Endothelial cell of hepatic sinusoid (primary cell): ENCODE results near the gene MAP3K14.

Source experiments
- in situ Hi-C: cut with HindIII; loops from 2 replicates; pipeline ENCODE4 v1.10.0; 2017; ENCODE audit warnings: low sequenced_read_pairs

The MAP3K14 gene

DNA sequence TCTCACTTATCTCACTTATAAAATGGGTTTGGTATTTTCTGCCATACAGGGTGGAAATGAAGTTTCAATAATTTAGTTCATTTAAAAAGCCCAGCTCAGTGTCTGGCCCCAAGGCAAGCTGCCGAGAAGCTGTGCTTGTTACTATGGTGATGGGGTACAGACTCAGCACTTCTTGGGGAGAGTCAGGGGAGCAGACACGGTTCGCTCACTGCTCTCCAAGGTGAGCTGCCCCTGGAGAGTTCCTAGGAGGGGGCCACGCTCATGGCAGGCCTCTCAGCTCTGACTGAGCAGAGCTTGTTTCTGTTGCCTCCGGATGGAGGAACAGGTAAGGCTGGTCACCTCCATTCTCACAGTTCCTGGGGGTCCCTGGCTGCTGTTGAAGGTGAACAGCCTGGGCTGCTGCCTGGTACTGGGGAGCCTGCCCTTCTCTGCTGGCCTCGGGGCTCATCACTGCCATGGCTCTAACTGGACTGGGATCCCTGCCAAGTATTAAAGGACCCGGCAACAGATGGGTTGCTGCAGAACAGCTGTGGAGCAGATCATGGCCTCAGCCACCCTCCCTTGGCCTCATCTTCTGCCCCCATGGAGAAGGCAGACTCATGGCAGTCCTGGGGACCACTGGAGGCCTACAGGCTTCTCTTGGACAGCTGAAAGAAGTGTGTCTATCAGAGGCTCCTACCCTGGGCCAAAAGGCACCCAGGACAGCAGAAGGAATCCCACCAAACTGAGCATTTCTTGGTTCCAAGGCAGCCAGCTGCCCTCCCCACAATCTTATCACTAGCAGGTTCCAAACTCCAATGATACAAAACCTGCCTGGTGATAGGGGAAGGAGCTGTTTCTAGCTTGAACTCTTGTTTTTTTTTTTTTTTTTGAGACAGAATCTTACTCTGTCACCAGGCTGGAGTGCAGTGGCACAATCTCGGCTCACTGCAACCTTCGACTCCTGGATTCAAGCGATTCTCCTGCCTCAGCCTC is 29.0 kb downstream of the MAP3K14 start:
- in situ Hi-C loops: no loop called here

DNA sequence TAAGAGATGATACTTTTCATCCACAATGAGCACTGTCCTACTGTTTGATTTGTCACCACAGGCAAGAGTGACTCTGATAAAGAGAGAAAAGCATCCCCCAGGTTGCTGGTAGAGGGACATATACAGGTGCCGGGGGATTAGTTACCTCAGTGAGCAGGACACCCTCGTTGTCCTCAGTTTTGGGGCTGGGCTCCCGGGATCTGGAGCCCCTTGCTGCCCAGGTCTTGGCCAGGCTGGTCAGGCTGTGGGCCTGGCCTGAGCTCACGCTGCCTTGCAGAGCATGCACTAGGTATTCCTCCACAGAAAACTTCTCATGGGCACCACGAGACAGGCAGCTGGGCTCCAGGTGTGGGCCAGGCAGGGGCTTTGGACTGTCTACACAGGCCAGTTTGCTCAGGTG is 30.5 kb downstream of the MAP3K14 start:
- in situ Hi-C loops: no loop called here

DNA sequence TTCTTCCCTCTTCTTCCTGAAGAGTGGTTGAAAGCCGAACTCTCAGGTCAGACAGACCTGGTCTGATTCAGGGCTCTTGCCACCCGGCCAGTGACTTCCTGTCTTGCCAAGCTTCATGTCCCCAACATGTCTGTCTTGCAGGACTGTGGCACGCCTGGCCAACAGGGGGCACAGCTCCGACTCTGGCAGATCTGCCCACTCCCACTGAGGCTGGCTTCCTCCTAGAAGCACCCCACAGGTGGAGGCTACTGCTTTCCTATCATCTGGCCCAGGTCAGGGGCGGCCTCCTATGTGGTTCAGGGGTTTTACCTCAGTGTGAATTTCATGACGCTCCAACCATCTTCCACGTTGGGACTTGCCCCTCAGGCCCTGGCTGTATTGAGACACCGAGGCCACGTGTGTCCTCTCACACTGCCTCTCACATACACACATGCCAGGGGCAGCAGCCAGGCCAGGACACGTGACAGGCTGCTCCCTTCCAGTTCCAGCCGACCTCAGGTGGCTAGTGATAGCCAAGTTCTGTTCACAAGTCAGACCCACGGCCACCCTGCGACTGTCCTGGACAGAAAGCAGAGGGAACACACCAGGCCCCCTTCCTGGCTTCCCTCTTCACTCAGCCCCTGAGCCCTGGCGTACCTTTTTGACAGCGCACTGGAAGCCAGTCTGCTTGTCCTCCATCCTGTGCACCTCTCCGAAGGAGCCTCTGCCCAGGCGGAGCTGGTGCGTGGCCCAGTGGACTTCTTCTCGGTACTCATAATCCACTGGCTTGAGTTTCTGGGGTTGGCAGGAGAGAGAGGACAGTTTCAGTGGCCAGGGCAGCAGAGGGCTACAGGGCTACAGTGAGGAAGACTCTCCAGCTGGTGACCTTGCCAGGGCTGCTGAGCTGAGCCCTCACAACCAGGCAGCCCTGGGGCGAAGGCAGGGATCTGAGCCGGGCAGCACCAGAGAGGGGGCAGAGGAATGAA is 32.4 kb downstream of the MAP3K14 start:
- in situ Hi-C loops: no loop called here

DNA sequence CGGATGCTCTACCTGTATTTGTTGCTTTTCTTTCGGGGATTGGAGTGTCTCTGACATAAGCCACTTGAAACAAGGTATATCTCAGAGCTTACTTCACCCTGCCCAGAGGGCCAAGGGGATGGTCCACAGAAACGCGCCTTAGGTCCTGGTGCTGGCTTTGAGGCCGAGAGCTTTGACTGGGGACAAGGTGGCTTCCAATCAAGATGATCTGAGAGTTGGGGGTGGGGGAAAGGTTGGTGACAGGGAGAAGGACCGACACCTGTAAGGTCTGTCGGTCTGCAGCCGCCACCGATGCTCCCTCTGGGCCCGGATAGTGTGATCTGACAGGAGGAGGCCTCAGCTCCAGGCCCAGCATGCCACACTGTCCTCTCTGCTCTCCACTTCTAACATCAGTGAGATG is 33.1 kb downstream of the MAP3K14 start:
- in situ Hi-C loops: no loop called here

DNA sequence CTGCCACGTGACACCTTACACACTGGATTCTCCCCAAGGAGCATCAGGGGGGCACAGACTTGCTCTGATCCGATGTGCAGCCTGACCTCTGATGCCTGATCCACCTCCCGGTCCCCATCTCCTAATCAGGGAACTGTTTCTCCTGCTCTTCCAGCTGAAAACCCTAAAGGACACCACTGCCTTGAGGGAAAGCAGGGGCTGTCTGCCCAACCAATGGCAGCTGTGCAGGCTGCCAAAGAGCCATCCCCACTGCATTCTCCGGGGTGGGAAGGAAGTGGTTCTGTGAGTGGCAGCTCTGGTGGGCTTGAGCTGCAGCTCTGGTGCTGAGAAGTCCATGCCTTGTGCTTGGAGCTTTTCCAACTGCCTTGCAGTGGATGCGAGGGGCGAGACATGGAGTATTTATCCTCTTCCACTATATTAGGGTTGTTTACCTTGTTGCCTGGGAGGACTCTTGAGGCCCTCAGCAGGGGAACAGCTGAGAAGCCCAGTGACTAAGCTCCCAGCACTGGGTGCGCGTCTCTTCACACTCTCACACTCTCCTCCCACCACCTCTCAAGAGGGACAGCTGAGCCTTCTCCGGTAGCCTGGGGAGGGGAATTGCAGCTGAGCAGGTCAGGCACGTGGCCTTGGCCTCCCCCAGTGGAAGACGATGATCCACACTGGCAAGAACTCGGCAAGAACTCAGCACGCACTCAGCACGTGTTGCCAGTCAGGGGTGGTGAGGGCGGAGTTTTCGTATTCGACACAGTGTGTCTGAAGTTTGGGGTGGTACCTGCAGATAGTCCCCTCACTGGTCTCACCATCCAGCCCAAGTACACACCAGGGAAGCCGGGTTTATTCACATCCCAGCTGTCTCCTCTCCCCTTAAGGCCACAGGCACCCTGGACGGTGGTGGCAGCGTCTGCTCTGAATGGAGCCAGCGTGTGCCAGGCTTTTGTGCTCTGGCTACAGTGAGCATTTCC is 33.9 kb downstream of the MAP3K14 start:
- in situ Hi-C loops: no loop called here

DNA sequence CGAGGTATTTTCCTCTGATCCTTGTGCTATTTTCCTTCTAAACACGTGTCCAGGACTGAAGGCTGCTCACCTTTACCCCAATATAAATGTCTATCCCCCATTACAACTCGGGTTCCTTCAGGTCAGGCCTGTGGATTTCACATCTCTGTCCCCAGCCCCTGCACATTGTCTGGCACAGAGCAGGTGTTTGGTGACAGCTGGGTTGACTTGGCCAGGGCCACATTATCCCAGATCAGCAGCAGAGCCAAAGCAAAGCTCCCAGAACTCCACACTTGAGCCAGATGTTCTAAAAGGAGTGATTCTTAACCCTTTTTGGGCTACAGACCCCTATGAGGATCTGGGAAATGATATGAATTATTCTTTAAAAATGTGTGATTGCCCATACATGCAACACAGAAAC is 36.9 kb downstream of the MAP3K14 start:
- in situ Hi-C loops: no loop called here

DNA sequence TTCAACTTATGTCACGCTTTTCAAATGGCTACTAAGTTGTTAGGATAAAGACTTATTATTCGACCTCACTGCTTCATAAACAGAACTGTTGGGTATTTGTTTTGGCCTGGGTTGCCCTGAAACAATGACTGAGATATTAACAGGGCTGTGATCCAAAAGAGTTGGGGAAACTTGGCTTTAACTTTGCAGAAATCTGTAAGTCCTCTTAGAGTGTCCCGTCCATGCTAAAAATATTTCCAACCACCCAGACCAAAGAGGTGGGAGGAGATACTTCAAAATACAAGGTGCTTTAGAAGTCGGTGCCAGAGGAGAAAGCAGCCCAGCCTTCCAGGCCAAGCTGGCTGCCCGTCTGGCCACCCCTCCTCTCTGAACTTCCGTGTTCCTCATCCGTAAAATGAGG is 38.8 kb downstream of the MAP3K14 start:
- in situ Hi-C loops: no loop called here

DNA sequence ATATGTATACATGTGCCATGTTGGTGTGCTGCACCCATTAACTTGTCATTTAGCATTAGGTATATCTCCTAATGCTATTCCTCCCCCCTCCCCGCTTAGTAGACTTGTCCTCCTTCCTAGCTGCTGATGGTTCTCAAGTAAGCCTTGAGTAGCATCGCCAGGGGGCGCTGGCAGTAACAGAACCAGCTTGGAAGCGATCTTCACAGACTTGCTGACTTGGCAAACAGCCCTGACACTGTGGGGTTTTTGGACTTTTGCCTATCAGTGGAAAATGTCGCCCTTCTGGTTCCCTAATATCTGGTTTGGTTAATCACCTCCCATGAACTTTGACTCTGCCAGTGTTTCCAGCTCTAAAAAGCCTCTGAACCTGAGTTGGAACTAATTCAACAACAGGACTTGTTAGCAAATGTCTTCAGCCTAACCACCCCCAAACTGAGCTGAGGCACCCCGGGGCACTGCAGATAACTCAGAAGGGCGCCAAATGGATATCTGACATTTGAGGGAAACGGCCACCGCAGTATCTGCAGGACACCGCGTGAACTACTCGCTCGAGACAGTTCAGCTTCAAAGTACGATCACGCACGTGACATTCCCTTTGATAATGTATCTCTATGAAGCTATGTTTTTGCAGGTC is 39.5 kb downstream of the MAP3K14 start:
- in situ Hi-C loops: no loop called here

DNA sequence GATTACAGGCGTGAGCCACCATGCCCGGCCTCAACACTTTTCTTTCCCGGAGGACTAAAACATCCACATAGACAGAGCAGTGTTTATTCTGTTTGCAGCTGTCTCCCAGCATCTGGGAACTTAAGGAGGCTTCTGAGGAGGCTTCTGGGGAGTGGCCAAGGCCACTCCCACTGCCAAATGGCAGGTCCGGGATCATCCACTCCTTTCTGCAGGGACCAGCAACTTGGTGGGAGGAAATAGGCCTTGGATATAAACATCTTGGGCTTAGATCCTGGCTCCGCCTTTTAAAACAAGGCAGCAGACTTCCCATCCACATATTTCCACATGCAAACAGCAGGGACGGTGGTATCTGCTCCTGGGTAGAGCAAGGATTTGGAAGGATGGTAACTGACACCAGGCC is 40.8 kb downstream of the MAP3K14 start:
- in situ Hi-C loops: no loop called here

DNA sequence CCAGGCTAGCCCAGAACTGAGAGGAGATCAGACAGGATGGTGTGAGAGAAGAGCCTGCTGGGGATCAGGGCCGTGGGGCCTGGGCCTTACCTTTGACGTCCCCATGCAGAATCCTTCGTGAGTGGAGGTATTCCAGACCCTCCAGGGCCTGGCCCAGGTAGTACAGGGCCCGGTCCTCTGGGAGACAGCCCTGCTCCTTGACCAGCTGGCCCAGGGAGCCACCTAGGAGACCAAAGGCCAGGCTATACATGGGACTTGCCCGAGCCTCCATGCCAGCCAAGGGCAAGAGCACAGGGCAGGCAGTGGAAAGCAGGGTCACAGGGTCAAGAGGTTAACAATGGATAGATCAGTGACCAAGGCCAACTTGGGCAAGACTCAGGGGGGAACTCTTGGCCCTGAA is 42.8 kb downstream of the MAP3K14 start:
- in situ Hi-C loops: no loop called here

DNA sequence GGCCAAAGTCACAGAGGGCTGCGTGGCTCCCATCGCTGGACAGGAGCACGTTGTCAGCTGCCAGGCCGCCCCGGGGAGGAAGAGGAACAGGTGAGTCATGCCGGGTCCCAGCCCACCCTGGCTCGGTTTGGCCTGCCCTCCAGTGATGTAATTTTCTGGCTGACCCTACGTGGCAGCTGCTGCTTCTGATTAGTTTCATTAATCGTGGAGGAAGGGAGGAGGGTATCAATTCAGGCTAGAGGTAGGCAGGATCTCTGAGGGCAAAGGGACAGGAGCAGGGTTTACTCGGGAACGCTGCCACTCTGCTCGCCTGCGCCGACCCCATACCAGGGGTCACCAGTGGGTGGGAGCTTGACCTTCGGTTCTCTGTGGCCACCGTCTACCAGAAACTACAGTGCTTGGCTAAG is 43.3 kb downstream of the MAP3K14 start:
- in situ Hi-C loops: no loop called here

DNA sequence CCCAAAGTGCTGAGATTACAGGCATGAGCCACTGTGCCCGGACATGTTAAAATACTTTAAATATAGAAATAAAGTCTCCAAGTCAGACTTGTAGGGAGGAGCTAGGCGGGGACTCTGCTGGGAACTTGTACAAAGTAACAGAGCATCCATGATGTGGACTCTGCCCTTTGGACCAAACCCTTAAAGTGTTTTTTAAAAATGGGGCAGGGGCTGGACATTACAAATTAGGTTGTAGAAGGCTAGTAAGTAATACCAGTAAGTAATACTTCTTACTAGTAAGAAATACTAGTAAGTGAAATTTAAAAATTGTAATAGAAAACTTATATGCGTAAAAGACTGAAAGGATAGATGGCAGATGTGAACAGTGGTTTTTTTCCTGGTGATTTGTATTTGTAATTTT is 45.2 kb downstream of the MAP3K14 start:
- in situ Hi-C loops: no loop called here

DNA sequence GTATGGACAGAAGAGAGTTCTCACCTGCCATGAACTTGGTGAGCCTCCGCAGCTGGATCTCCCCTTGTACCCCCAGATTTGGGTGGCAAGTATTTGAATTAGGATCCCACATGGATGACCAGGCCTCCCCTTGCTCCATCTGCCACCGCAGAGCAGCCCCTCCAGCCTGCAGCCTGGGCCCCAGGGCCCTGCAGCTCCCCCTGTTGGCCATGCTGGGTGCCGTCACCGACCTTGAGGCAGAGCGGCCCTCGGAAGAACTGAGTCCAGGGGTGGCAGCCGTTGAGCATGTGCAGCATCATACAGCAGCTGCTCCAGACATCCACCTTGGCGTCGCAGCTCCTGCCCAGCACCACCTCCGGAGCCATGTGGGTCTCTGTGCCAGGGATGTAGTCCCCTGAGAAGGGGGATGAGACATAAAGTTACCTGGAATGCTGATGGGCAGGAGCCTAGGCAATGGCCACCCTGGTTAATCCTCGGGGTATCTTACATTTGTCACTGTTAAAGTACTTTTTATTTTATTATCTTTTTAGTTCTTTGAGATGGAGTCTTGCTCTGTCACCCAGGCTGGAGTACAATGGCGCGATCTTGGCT is 45.9 kb downstream of the MAP3K14 start:
- in situ Hi-C loops: no loop called here

DNA sequence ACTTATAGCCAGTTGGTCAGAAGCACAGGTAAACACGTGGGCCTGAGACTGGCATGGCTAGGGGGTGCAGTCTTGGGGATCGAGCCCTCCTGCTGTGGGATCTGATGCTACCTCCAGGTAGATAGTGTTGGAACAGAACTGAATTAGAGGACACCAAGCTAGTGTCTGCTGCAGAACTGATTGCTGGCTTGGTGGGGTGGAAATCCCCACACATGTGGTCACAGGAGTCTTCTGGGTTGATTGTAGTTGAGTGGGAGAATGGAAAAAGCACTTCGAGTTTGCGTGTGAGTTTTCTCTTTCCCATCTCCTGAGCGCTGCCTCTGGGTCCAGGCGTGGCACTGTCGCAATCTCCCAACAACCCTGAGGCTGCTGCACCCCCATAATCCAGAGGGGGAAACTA is 46.9 kb downstream of the MAP3K14 start:
- in situ Hi-C loops: loop anchor here (5.0 kb wide), 1 partner anchor 97 kb away; no protein-coding TSS in a partner anchor

DNA sequence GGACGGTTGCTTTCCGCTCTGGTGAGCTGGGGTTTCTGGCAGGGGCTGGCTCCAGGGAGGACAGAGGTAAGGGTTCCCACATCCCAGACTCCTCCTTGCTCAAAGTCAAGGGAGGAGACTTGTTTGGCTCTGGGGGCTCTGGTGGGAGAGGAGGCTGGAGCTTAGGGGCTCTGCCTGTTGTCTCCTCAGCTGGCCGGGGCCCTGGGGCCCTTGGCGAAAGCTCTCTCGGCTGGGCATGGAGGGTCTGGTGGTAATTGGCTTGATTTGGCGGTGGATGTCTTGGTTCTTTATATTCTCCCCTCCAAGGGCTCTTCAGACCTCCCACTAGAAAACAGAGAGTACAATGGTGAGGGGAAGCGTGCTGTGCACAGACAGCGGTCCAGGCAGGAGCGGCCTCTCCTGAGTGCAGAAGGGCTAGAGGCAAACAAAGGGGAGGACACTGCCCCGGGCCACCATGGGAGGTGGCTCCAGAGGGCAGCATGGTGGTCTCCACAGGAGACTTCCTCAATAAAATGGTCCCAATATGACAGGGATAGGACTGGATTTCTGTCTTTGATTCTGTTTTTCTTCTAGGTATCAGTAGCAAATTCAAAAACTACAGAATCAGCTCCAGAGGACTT is 49.3 kb downstream of the MAP3K14 start:
- in situ Hi-C loops: loop anchor here (5.0 kb wide), 1 partner anchor 100 kb away; no protein-coding TSS in a partner anchor

DNA sequence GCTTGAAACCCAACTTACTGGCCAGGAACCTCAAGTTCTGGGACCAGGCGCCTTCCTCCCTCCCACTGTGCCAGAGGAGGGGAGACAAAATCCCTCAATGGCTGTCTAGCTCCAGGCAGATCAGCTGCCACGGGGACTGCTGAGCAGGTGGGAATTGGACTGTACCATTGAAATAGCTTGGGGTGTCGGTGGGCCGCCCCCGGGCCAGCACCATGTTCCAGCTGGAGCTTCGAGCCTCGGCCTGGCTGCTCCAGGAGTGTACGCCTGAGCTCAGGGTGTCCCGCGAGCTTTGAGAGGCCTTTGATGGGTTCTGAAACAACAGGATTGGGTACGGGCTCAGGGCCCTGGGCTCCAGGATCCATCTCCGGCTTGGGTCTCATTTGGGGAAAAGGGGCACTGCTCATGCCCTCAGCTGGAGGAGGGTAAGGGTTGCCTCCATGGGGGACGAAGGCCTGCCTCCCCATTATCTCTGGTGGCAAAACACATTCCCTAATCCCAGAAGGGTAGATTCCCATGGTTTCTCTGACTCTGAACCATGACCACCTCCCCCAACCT is 50.4 kb downstream of the MAP3K14 start:
- in situ Hi-C loops: loop anchor here (5.0 kb wide), 1 partner anchor 101 kb away; no protein-coding TSS in a partner anchor

DNA sequence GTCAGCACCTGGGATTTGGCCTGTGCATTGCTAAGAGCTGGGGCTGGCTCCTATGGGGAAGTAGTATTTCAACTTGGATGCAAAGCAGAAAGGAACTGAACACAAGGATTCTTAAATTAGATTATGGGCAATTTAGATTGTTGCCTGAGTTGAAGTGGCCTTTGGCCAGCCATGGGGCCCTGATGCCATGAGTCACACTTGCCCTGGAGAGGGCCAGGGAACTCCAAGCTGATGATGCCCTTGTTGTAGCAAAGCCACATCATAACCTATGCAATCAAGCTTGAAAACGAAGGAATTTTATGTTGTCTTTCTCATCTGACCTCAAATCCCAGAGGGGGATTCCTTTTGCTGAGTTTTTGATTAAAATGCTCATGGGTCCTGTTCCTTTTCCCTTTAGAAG is 51.0 kb downstream of the MAP3K14 start:
- in situ Hi-C loops: loop anchor here (5.0 kb wide), 1 partner anchor 101 kb away; no protein-coding TSS in a partner anchor

DNA sequence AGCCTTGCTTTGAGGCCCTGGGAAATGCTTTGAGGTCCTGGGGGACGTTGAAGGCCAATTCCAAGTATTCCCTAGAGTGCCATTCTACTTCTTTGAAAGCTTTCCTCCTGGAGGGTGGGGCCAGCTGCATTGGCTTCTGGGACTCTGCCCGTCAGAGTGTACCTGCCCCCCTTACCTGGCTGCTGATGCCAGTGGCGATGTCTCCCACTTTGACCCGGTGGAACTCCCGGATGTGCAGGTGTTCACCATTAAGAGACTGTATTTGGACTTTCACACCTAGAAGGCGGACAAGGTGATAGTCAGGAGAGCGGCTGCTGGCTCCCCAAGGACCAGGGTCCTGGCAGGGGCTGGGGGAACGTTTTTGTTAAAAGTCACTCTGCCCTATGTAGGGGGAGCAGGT is 51.8 kb downstream of the MAP3K14 start:
- in situ Hi-C loops: loop anchor here (5.0 kb wide), 1 partner anchor 102 kb away; no protein-coding TSS in a partner anchor
